ENCODE measurements around the gene ERVK3-1. TPM values are rescaled to one million over a fixed set of nuclear protein-coding genes. Genes with fewer than 3 reads are reported as not detected.

ERVK3-1 gene
- total RNA-seq, 1 experiment from 2014 or later = 28.1 TPM

DNA sequence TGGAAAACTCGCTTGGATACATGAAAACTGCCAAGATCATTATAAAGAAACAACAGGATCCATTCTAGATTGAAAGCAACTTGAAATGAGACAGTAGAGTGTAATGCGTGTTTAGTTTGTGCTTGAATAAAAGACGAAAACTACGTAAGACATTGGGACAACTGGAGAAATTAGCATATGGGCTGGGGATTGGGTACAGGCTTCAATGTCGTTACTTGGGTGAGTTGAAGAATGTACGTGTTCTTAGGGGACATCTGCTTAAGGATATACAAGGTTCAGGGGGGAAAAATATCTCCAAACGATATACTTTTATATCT, 471 bp upstream of the ERVK3-1 start:
- peak; percentile 5 for ATAC-seq
- no peak overlapping the region for H3K9ac ChIP-seq (ENCODE audit: low read length)
- H3K27me3 ChIP-seq (ENCODE audit: insufficient read depth, low read length) = no peaks in the 10 kb centered on the region
- intact Hi-C loops (cut with micrococcal nuclease) = loop anchor here (1.0 to 5.0 kb wide), 2 partner anchors 22 to 77 kb away; partner anchors contain the start of genes ZNF544 and ZSCAN22
- peaks cover 43% of the 10 kb centered on the region for H3K79me2 ChIP-seq (ENCODE audit: insufficient read depth, low read length)
- peak overlapping the region; percentile 92 to 93 for H3K4me3 ChIP-seq (replicated peaks in 1 of 2; ENCODE audit: low read depth in 1 of 2, low read length in 2 of 2)
- DNase-seq (ENCODE audit: low read depth, low spot score) = no peak
- H3K36me3 ChIP-seq (ENCODE audit: control insufficient read depth in 1 of 2, insufficient read depth in 2 of 2, low read length in 2 of 2) = peaks cover 15 to 41% of the 10 kb centered on the region in 2 experiments
- H4K20me1 ChIP-seq (ENCODE audit: insufficient read depth) = no peaks in the 10 kb centered on the region
- H3K9me2 ChIP-seq (ENCODE audit: insufficient read depth) = no peaks in the 10 kb centered on the region
- no peak overlapping the region for H2AFZ ChIP-seq (ENCODE audit: low read depth, low read length, poor library complexity, severe bottlenecking)
- peaks cover 5 to 15% of the 10 kb centered on the region in 2 experiments; a peak in 3 of 4 replicates for H3K4me1 ChIP-seq (ENCODE audit: control insufficient read depth in 1 of 2, insufficient read depth in 2 of 2, low read length in 2 of 2)
- peak overlapping the region; percentile 80 for H3K4me2 ChIP-seq (ENCODE audit: low read length)
- POLR2A ChIA-PET = interaction anchor here (0.6 kb wide), 1 partner anchor 22 kb away, joined by 4 read pairs; the partner anchor contains the start of gene ZSCAN22
- peak overlapping the region; percentile 11; the same call in 1 of the 2 replicates for H3K27ac ChIP-seq (ENCODE audit: low read depth, low read length)
- BruUV-seq (replicated peaks) = no TSS peak
- RAD21 ChIA-PET (ENCODE audit: low non-redundant PET in 1 of 2, low total read pairs in 2 of 2, uncharacterized antibody in 2 of 2, unreplicated experiment in 2 of 2) = no interaction called here
- CTCF ChIA-PET = no interaction called here
- TF ChIP-seq, protein P1, sequence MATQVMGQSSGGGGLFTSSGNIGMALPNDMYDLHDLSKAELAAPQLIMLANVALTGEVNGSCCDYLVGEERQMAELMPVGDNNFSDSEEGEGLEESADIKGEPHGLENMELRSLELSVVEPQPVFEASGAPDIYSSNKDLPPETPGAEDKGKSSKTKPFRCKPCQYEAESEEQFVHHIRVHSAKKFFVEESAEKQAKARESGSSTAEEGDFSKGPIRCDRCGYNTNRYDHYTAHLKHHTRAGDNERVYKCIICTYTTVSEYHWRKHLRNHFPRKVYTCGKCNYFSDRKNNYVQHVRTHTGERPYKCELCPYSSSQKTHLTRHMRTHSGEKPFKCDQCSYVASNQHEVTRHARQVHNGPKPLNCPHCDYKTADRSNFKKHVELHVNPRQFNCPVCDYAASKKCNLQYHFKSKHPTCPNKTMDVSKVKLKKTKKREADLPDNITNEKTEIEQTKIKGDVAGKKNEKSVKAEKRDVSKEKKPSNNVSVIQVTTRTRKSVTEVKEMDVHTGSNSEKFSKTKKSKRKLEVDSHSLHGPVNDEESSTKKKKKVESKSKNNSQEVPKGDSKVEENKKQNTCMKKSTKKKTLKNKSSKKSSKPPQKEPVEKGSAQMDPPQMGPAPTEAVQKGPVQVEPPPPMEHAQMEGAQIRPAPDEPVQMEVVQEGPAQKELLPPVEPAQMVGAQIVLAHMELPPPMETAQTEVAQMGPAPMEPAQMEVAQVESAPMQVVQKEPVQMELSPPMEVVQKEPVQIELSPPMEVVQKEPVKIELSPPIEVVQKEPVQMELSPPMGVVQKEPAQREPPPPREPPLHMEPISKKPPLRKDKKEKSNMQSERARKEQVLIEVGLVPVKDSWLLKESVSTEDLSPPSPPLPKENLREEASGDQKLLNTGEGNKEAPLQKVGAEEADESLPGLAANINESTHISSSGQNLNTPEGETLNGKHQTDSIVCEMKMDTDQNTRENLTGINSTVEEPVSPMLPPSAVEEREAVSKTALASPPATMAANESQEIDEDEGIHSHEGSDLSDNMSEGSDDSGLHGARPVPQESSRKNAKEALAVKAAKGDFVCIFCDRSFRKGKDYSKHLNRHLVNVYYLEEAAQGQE (IDR thresholded peaks at IDR 0.05; ENCODE audit: low read depth) = no peak
- TF ChIP-seq, protein P2, sequence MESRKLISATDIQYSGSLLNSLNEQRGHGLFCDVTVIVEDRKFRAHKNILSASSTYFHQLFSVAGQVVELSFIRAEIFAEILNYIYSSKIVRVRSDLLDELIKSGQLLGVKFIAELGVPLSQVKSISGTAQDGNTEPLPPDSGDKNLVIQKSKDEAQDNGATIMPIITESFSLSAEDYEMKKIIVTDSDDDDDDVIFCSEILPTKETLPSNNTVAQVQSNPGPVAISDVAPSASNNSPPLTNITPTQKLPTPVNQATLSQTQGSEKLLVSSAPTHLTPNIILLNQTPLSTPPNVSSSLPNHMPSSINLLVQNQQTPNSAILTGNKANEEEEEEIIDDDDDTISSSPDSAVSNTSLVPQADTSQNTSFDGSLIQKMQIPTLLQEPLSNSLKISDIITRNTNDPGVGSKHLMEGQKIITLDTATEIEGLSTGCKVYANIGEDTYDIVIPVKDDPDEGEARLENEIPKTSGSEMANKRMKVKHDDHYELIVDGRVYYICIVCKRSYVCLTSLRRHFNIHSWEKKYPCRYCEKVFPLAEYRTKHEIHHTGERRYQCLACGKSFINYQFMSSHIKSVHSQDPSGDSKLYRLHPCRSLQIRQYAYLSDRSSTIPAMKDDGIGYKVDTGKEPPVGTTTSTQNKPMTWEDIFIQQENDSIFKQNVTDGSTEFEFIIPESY (IDR thresholded peaks at IDR 0.05; ENCODE audit: extremely low read depth, insufficient replicate concordance, low read length) = no peak
- TF ChIP-seq ELF1 (IDR thresholded peaks at IDR 0.05; ENCODE audit: borderline replicate concordance, low read depth) = no peak
- TF ChIP-seq ZFX (IDR thresholded peaks at IDR 0.05) = no peak
- H3K9me3 ChIP-seq (ENCODE audit: control insufficient read depth in 1 of 2, insufficient read depth in 1 of 2, low read depth in 1 of 2, low read length in 2 of 2) = no peaks in the 10 kb centered on the region; a peak in 1 of 4 replicates

Data from HCT116 (cell line).